ENCODE measurements around the gene ITGA3.

Gene ITGA3

GRCh38 chr17:50043290-50044148 lies 12.4 kb upstream of the ITGA3 start:
- peaks cover 5 to 37% (median 21%) of the 10 kb centered on the region in 4 donors for H3K4me1 ChIP-seq
- peak in 1 of 2 donors; percentile 87 for DNase-seq
- H3K27ac ChIP-seq = peak overlapping the region; percentile 55 to 58
- H3K27me3 ChIP-seq = no peaks in the 10 kb centered on the region
- intact Hi-C loops (cut with DNase I; ENCODE audit: low total_unique reads) = no loop called here
- no peak overlapping the region for H3K4me3 ChIP-seq
- TF ChIP-seq CTCF (IDR thresholded peaks at IDR 0.05) = no peak
- no peaks in the 10 kb centered on the region for H3K9me3 ChIP-seq
- no peaks in the 10 kb centered on the region for H3K36me3 ChIP-seq

- intact Hi-C loops (cut with DNase I; ENCODE audit: low total_unique reads) = no loop called here
- Histone ChIP-seq H3K9me3 (no peaks in the 10 kb centered on the region), H3K36me3 (no peaks in the 10 kb centered on the region), H3K4me1 (peaks cover 5 to 37% (median 21%) of the 10 kb centered on the region in 4 donors), H3K27ac (peak overlapping the region; percentile 55 to 58), H3K4me3 (no peak overlapping the region), H3K27me3 (no peaks in the 10 kb centered on the region)
- TF ChIP-seq CTCF (IDR thresholded peaks at IDR 0.05) = no peak
- DNase-seq = peak in 1 of 2 donors; percentile 41
Measured at GRCh38 chr17:50044483-50044882, 11.4 kb upstream of the ITGA3 start.

- Histone ChIP-seq H3K36me3 (no peaks in the 10 kb centered on the region), H3K4me3 (no peak overlapping the region), H3K27ac (no peak overlapping the region), H3K9me3 (no peaks in the 10 kb centered on the region), H3K4me1 (peaks cover 5 to 37% (median 21%) of the 10 kb centered on the region in 4 donors), H3K27me3 (no peaks in the 10 kb centered on the region)
- intact Hi-C loops (cut with DNase I; ENCODE audit: low total_unique reads) = no loop called here
- no peak for TF ChIP-seq CTCF (IDR thresholded peaks at IDR 0.05)
- DNase-seq = peak in 1 of 2 donors; percentile 17
Measured at GRCh38 chr17:50045154-50045553, 10.8 kb upstream of the ITGA3 start.

- no peaks in the 10 kb centered on the region for H3K36me3 ChIP-seq
- DNase-seq = peak in 1 of 2 donors; percentile 29
- H3K27me3 ChIP-seq = no peaks in the 10 kb centered on the region
- no peak overlapping the region for H3K4me3 ChIP-seq
- no peak for TF ChIP-seq CTCF (IDR thresholded peaks at IDR 0.05)
- no peak overlapping the region for H3K27ac ChIP-seq
- no peaks in the 10 kb centered on the region for H3K9me3 ChIP-seq
- H3K4me1 ChIP-seq = peaks cover 5 to 41% (median 24%) of the 10 kb centered on the region in 4 donors
- intact Hi-C loops (cut with DNase I; ENCODE audit: low total_unique reads) = no loop called here
Measured at GRCh38 chr17:50046179-50046578, 9.7 kb upstream of the ITGA3 start.

- H3K27me3 ChIP-seq = no peaks in the 10 kb centered on the region
- H3K36me3 ChIP-seq = no peaks in the 10 kb centered on the region
- TF ChIP-seq CTCF (IDR thresholded peaks at IDR 0.05) = no peak
- peak overlapping the region in 1 of 2 donors; percentile 15 for H3K27ac ChIP-seq
- H3K9me3 ChIP-seq = no peaks in the 10 kb centered on the region
- peak in 1 of 2 donors; percentile 49 for DNase-seq
- H3K4me3 ChIP-seq = no peak overlapping the region
- intact Hi-C loops (cut with DNase I; ENCODE audit: low total_unique reads) = no loop called here
- H3K4me1 ChIP-seq = peaks cover 5 to 41% (median 26%) of the 10 kb centered on the region in 4 donors
Measured at GRCh38 chr17:50046667-50047066, 9.2 kb upstream of the ITGA3 start.

Data from tibial artery (tissue), 4 donors.